Osteoblast (primary cell): ENCODE results near the gene TNFAIP3. TPM values are rescaled to one million over a fixed set of nuclear protein-coding genes. Genes with fewer than 3 reads are reported as not detected.
A peak's percentile ranks its signal among the peaks of the same experiment; 100 is the strongest.
"Not testable (repeated sequence)": the region's sequence is repeated elsewhere in the genome, so short reads cannot be mapped to it uniquely, and the experiment has no call there.

Experiments used
- DNase-seq: peaks from one replicate; pipeline ENCODE4 v3.0.0; 2011; ENCODE audit warnings: low spot score, mixed read lengths; ENCODE audit not compliant: insufficient read length; ENCODE audit errors: missing footprints
- H2AFZ ChIP-seq: 2 replicates; pipeline ENCODE4 v1.6.0; 2011; ENCODE audit warnings: mild to moderate bottlenecking, low read length
- H3K27ac ChIP-seq: 2 replicates; pipeline ENCODE4 v1.5.1; 2011; ENCODE audit warnings: mild to moderate bottlenecking, low read depth, low read length, moderate library complexity
- H3K27me3 ChIP-seq: 2 replicates; pipeline ENCODE4 v1.6.0; 2012; ENCODE audit warnings: mild to moderate bottlenecking, control low read depth, inconsistent platforms, low read length, moderate library complexity; ENCODE audit not compliant: insufficient read depth
- H3K36me3 ChIP-seq: 2 replicates; pipeline ENCODE4 v1.5.1; 2011; ENCODE audit warnings: mild to moderate bottlenecking, low read length, control low read depth, moderate library complexity; ENCODE audit not compliant: insufficient read depth
- H3K4me1 ChIP-seq: 2 replicates; pipeline ENCODE4 v1.5.1; 2011; ENCODE audit warnings: mild to moderate bottlenecking, low read length, control low read depth, moderate library complexity; ENCODE audit not compliant: insufficient read depth
- H3K4me2 ChIP-seq: 2 replicates; pipeline ENCODE4 v1.6.0; 2011; ENCODE audit warnings: mild to moderate bottlenecking, low read length; ENCODE audit not compliant: insufficient read depth
- H3K4me3 ChIP-seq: fragments of 200-600 bp; sonication (generic); 3 replicates; pipeline ENCODE4 v1.5.1; 2012; ENCODE audit warnings: mild to moderate bottlenecking, low read length, inconsistent platforms; ENCODE audit not compliant: insufficient read depth
- H3K79me2 ChIP-seq: 2 replicates; pipeline ENCODE4 v1.6.0; 2012; ENCODE audit warnings: mild to moderate bottlenecking, low read length, control low read depth, inconsistent platforms; ENCODE audit not compliant: insufficient read depth
- H3K9me3 ChIP-seq: 2 replicates; pipeline ENCODE4 v1.5.1; 2011; ENCODE audit warnings: low read depth, low read length, control low read depth
- H4K20me1 ChIP-seq: 2 replicates; pipeline ENCODE4 v1.6.0; 2012; ENCODE audit warnings: mild to moderate bottlenecking, low read length, control low read depth; ENCODE audit not compliant: insufficient read depth
- CTCF ChIP-seq: IDR thresholded peaks from 2 replicates; pipeline ENCODE4 v1.5.1; 2011; ENCODE audit warnings: mild to moderate bottlenecking, low read depth, low read length, moderate library complexity; ENCODE audit errors: extremely low read depth
- total RNA-seq: library from RNA; depleted of rRNA; stranded (reverse); fragments of >200 nt; gene quantifications from 2 replicates; pipeline ENCODE4 v1.2.3, GENCODE V29; 2012

Gene TNFAIP3
- total RNA-seq, 1 donor = 10.5 TPM

GRCh38 chr6:137882225-137882961, 15.3 kb downstream of the TNFAIP3 start:
- Histone ChIP-seq H3K27ac (peak overlapping the region; percentile 88), H3K79me2 (peaks cover 28% of the 10 kb centered on the region), H3K4me3 (no peak overlapping the region), H3K9me3 (no peaks in the 10 kb centered on the region), H3K4me1 (peaks cover 52% of the 10 kb centered on the region), H3K36me3 (peaks cover 55% of the 10 kb centered on the region), H2AFZ (no peak overlapping the region), H4K20me1 (no peaks in the 10 kb centered on the region), H3K27me3 (no peaks in the 10 kb centered on the region), H3K4me2 (peak overlapping the region; percentile 53)
- TF ChIP-seq CTCF = no peak
- DNase-seq = peak; percentile 83

- no peaks in the 10 kb centered on the region for H4K20me1 ChIP-seq
- DNase-seq = no peak
Observed at GRCh38 chr6:137883400-137884148, 16.5 kb downstream of the TNFAIP3 start.

GRCh38 chr6:137884149-137884909, 17.3 kb downstream of the TNFAIP3 start:
- H3K27ac ChIP-seq = peak overlapping the region; percentile 88
- no peaks in the 10 kb centered on the region for H3K27me3 ChIP-seq
- peaks cover 36% of the 10 kb centered on the region for H3K36me3 ChIP-seq
- H4K20me1 ChIP-seq = no peaks in the 10 kb centered on the region
- H3K4me3 ChIP-seq = no peak overlapping the region
- no peak for TF ChIP-seq CTCF
- H3K4me2 ChIP-seq = no peak overlapping the region
- peaks cover 9% of the 10 kb centered on the region for H3K79me2 ChIP-seq
- H2AFZ ChIP-seq = no peak overlapping the region
- peaks cover 44% of the 10 kb centered on the region for H3K4me1 ChIP-seq
- no peaks in the 10 kb centered on the region for H3K9me3 ChIP-seq
- DNase-seq = no peak

More at GRCh38 chr6:137883400-137884148, 16.5 kb downstream of the TNFAIP3 start:
- no peak for TF ChIP-seq CTCF
- H3K79me2 ChIP-seq = peaks cover 16% of the 10 kb centered on the region
- peak overlapping the region; percentile 20 for H3K4me2 ChIP-seq
- peaks cover 44% of the 10 kb centered on the region for H3K36me3 ChIP-seq
- no peaks in the 10 kb centered on the region for H3K27me3 ChIP-seq
- H2AFZ ChIP-seq = no peak overlapping the region
- H3K4me3 ChIP-seq = no peak overlapping the region
- peaks cover 49% of the 10 kb centered on the region for H3K4me1 ChIP-seq
- H3K9me3 ChIP-seq = no peaks in the 10 kb centered on the region
- peak overlapping the region; percentile 88 for H3K27ac ChIP-seq

GRCh38 chr6:137884910-137885229, 17.8 kb downstream of the TNFAIP3 start:
- DNase-seq, H3K27me3 ChIP-seq, H3K27ac ChIP-seq, H3K9me3 ChIP-seq, H2AFZ ChIP-seq, H3K4me3 ChIP-seq, H3K79me2 ChIP-seq, H4K20me1 ChIP-seq, H3K4me2 ChIP-seq: not testable (repeated sequence)
- Histone ChIP-seq H3K36me3 (peaks cover 31% of the 10 kb centered on the region), H3K4me1 (peaks cover 41% of the 10 kb centered on the region)

GRCh38 chr6:137886226-137886625, 19.2 kb downstream of the TNFAIP3 start:
- H3K4me3 ChIP-seq = not testable (repeated sequence)

More at GRCh38 chr6:137886226-137886625, 19.2 kb downstream of the TNFAIP3 start:
- H4K20me1 ChIP-seq, H2AFZ ChIP-seq, DNase-seq, H3K4me2 ChIP-seq, H3K27ac ChIP-seq, H3K9me3 ChIP-seq, H3K79me2 ChIP-seq, H3K27me3 ChIP-seq: not testable (repeated sequence)
- H3K4me1 ChIP-seq = peaks cover 28% of the 10 kb centered on the region
- H3K36me3 ChIP-seq = peaks cover 17% of the 10 kb centered on the region
